SH-SY5Y (cell line): ENCODE measurements around the gene KBTBD3.

Experiments used
- GATA2 ChIP-seq: IDR thresholded peaks from 2 replicates; pipeline ENCODE4 v1.6.1; 2011; ENCODE audit warnings: mild to moderate bottlenecking, low read depth, low read length
- GATA3 ChIP-seq: IDR thresholded peaks from 2 replicates; pipeline ENCODE4 v1.6.1; 2011; ENCODE audit warnings: low read depth, mild to moderate bottlenecking, low read length, moderate library complexity

GRCh38 chr11:106121570-106122320, 44.6 kb upstream of the KBTBD3 start:
- TF ChIP-seq GATA2 = no peak
- TF ChIP-seq GATA3 = no peak
